GM12875 (cell line): Measurements from ENCODE around the gene CLNK.
"Not testable (repeated sequence)": the region's sequence is repeated elsewhere in the genome, so short reads cannot be mapped to it uniquely, and the experiment has no call there.

Source experiments
- H3K4me3 ChIP-seq: one replicate; pipeline ENCODE4 v1.5.1; 2011; ENCODE audit warnings: low read depth, low read length, control low read depth
- TF ChIP-seq, protein P1 (sequence below): IDR thresholded peaks from 2 replicates; pipeline ENCODE4 v1.5.1; 2011; ENCODE audit warnings: low read depth, mild to moderate bottlenecking, control low read depth, inconsistent platforms, low read length, moderate library complexity, borderline replicate concordance; ENCODE audit not compliant: insufficient read depth

The CLNK gene

DNA sequence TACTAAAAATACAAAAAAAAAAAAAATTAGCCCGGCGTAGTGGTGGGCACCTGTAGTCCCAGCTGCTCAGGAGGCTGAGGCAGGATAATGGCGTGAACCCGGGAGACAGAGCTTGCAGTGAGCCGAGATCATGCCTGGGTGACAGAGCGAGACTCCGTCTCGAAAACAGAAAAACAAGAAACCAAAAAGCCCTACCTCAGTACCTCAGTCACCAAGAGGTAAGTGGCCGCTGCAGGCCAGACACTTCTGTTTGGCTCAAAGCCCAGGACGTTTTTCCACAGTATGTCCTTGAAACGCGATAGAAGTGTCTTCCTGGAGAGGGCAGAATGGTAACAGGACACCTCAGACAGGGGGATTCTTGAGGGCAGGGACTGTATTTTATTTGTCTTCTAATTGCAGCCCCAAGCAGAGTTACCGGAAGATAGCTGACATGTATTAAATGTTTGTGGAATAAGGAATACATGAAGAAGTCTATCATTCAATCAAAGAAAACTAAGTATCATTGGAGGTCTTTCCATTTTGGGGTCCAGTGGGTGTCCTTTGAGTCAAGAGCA, 63.6 kb downstream of the CLNK start:
- no peak overlapping the region for H3K4me3 ChIP-seq
- TF ChIP-seq, protein P1, sequence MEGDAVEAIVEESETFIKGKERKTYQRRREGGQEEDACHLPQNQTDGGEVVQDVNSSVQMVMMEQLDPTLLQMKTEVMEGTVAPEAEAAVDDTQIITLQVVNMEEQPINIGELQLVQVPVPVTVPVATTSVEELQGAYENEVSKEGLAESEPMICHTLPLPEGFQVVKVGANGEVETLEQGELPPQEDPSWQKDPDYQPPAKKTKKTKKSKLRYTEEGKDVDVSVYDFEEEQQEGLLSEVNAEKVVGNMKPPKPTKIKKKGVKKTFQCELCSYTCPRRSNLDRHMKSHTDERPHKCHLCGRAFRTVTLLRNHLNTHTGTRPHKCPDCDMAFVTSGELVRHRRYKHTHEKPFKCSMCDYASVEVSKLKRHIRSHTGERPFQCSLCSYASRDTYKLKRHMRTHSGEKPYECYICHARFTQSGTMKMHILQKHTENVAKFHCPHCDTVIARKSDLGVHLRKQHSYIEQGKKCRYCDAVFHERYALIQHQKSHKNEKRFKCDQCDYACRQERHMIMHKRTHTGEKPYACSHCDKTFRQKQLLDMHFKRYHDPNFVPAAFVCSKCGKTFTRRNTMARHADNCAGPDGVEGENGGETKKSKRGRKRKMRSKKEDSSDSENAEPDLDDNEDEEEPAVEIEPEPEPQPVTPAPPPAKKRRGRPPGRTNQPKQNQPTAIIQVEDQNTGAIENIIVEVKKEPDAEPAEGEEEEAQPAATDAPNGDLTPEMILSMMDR: no peak

GRCh38 chr4:10619855-10620254, 64.7 kb downstream of the CLNK start:
- TF ChIP-seq, protein P1: no peak
- H3K4me3 ChIP-seq: no peak overlapping the region

DNA sequence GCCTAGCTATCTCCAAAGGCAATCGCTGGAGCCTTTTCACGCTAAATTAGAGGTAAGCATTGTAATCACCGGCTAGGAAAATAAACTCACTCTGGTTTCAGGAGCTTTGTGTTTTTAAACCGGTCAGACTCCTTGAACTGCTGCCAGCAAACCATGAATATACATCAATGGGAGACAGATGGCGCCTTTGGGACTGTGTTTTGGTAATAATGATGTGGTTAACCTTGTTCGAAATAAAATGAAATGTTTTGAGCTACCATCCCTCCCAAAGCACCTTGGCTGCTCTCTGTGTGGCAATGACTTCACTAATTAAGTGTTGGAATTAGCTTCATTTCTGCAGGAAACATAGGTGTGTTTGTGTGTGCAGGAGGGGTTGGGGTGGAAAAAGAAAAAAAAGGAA, 65.3 kb downstream of the CLNK start:
- TF ChIP-seq, protein P1: no peak
- no peak overlapping the region for H3K4me3 ChIP-seq

- not testable (repeated sequence) for H3K4me3 ChIP-seq
These were observed 69.6 kb downstream of the CLNK start for GRCh38 chr4:10614926-10615325.

DNA sequence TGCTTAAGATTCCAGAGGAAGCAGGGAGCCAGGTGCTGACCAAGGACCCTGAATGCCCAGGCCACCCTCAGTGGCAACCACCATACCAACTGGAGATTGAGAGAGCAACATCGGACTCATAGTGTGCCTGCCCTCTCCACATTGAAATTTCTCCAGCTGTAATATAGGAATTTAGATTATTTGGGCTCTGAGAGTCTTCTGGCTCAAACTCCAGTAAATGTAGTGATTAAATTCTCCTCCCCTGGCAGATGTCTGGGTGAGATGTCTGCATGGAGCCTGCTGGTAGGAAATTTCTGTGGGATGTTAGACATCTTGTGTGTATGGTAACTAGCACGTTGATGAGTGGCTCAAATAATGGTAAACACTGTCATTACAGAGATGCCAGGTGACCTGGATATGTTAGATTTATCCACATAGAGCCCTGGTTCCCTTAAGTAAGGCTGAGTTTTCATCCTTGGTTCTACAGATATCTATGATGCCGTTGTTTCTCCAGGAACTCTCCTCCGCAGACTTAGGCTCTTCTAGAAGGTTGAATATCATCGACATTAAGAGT, 70.6 kb downstream of the CLNK start:
- TF ChIP-seq, protein P1: no peak

GRCh38 chr4:10612476-10612875, 72.1 kb downstream of the CLNK start:
- TF ChIP-seq, protein P1: no peak
- H3K4me3 ChIP-seq: no peak overlapping the region

More for the DNA sequence above, 70.6 kb downstream of the CLNK start:
- H3K4me3 ChIP-seq: no peak overlapping the region

- no peak overlapping the region for H3K4me3 ChIP-seq
- TF ChIP-seq, protein P1: no peak
These were observed 72.9 kb downstream of the CLNK start for GRCh38 chr4:10611673-10612072.
